SIG-M5 (cell line): ENCODE results near the gene ZNF132.
"Not testable (repeated sequence)": the region's sequence is repeated elsewhere in the genome, so short reads cannot be mapped to it uniquely, and the experiment has no call there.

Source experiments
- DNase-seq: peaks from one replicate; lab custom pipeline; 2025; lab: John Stamatoyannopoulos, UW

The ZNF132 gene

GRCh38 chr19:58466760-58467589 lies 27.0 kb upstream of the ZNF132 start, which contains the start of gene ZNF324:
ZNF324 (plus strand) TSS chr19:58467080; CDS start chr19:58469186, 2,106 bp downstream.
- DNase-seq = peak; percentile 57

- DNase-seq = no peak
Observed at GRCh38 chr19:58466089-58466759, 26.3 kb upstream of the ZNF132 start.

GRCh38 chr19:58460039-58460438 lies 20.1 kb upstream of the ZNF132 start:
- DNase-seq = no peak

- no peak for DNase-seq
Observed at GRCh38 chr19:58456111-58456510, 16.2 kb upstream of the ZNF132 start.

GRCh38 chr19:58455306-58455705 lies 15.4 kb upstream of the ZNF132 start:
- no peak for DNase-seq

- DNase-seq = no peak
Observed at GRCh38 chr19:58453743-58454142, 13.8 kb upstream of the ZNF132 start.

- DNase-seq = peak; percentile 51
Observed at GRCh38 chr19:58451358-58452101, 11.6 kb upstream of the ZNF132 start, which contains the start of gene ZNF324B. ZNF324B (plus strand) TSS chr19:58451622; CDS start chr19:58453702, 2,080 bp downstream.

GRCh38 chr19:58450856-58451357 lies 11.0 kb upstream of the ZNF132 start:
- DNase-seq = no peak

GRCh38 chr19:58449980-58450379 lies 10.0 kb upstream of the ZNF132 start:
- not testable (repeated sequence) for DNase-seq

- not testable (repeated sequence) for DNase-seq
Observed at GRCh38 chr19:58448860-58449259, 8.9 kb upstream of the ZNF132 start.

GRCh38 chr19:58442986-58443385 lies 3.0 kb upstream of the ZNF132 start:
- not testable (repeated sequence) for DNase-seq

GRCh38 chr19:58440556-58440955 lies 603 bp upstream of the ZNF132 start:
- DNase-seq = no peak

GRCh38 chr19:58434217-58434616 lies 5.7 kb downstream of the ZNF132 start:
- no peak for DNase-seq

GRCh38 chr19:58429745-58430144 lies 10.2 kb downstream of the ZNF132 start:
- DNase-seq = no peak

- DNase-seq = no peak
Observed at GRCh38 chr19:58428617-58429016, 11.3 kb downstream of the ZNF132 start.

- DNase-seq = no peak
Observed at GRCh38 chr19:58417071-58417470, 22.9 kb downstream of the ZNF132 start.

- no peak for DNase-seq
Observed at GRCh38 chr19:58416604-58417003, 23.3 kb downstream of the ZNF132 start.

GRCh38 chr19:58409010-58409790 lies 30.8 kb downstream of the ZNF132 start:
- no peak for DNase-seq

GRCh38 chr19:58408152-58409009 lies 31.6 kb downstream of the ZNF132 start, which contains the start of gene ZNF584:
ZNF584 (plus strand) TSS chr19:58408649; CDS start chr19:58409148, 499 bp downstream.
- peak; percentile 85 for DNase-seq

GRCh38 chr19:58407658-58408151 lies 32.2 kb downstream of the ZNF132 start:
- DNase-seq = no peak
